ENCODE data around the gene CA5A. TPM values are rescaled to one million over a fixed set of nuclear protein-coding genes. Genes with fewer than 3 reads are reported as not detected.
"Not testable (repeated sequence)": the region's sequence is repeated elsewhere in the genome, so short reads cannot be mapped to it uniquely, and the experiment has no call there.

Gene CA5A
- total and polyA plus RNA-seq, 5 donors: not detected

- intact Hi-C loops (cut with DNase I); H3K4me3 ChIP-seq (ENCODE audit: low read length); DNase-seq; H3K9me3 ChIP-seq (ENCODE audit: control insufficient read depth, low read length); H3K27me3 ChIP-seq (ENCODE audit: control insufficient read depth, insufficient read depth); H3K4me1 ChIP-seq (ENCODE audit: control insufficient read depth, insufficient read depth, low read length); ATAC-seq; H3K27ac ChIP-seq (ENCODE audit: low read length): not testable (repeated sequence)
- WGBS: 95% methylated on average over 17 of the region's 17 CpGs
Observed at GRCh38 chr16:87932475-87933139, 3.7 kb downstream of the CA5A start.

GRCh38 chr16:87931504-87931903 is 4.8 kb downstream of the CA5A start:
- intact Hi-C loops (cut with DNase I): no loop called here
- WGBS: 46% methylated on average over 17 of the region's 17 CpGs

GRCh38 chr16:87930456-87930855 is 5.9 kb downstream of the CA5A start:
- DNase-seq: no peak
- no peak overlapping the region for H3K4me3 ChIP-seq (ENCODE audit: low read length)
- no peak for ATAC-seq

More at GRCh38 chr16:87931504-87931903, 4.8 kb downstream of the CA5A start:
- ATAC-seq (peak in 1 of 2 donors; percentile 46), DNase-seq (no peak)
- no peaks in the 10 kb centered on the region for H3K27me3 ChIP-seq (ENCODE audit: control insufficient read depth, insufficient read depth)
- H3K4me1 ChIP-seq (ENCODE audit: control insufficient read depth, insufficient read depth, low read length): no peaks in the 10 kb centered on the region
- no peak overlapping the region for H3K4me3 ChIP-seq (ENCODE audit: low read length)
- H3K27ac ChIP-seq (ENCODE audit: low read length): no peak overlapping the region
- no peaks in the 10 kb centered on the region for H3K9me3 ChIP-seq (ENCODE audit: control insufficient read depth, low read length)

GRCh38 chr16:87929986-87930385 is 6.3 kb downstream of the CA5A start:
- Histone ChIP-seq H3K27ac (ENCODE audit: low read length) (no peak overlapping the region), H3K27me3 (ENCODE audit: control insufficient read depth, insufficient read depth) (no peaks in the 10 kb centered on the region), H3K9me3 (ENCODE audit: control insufficient read depth, low read length) (no peaks in the 10 kb centered on the region), H3K4me3 (ENCODE audit: low read length) (no peak overlapping the region), H3K4me1 (ENCODE audit: control insufficient read depth, insufficient read depth, low read length) (no peaks in the 10 kb centered on the region)
- ATAC-seq: no peak
- intact Hi-C loops (cut with DNase I): no loop called here
- DNase-seq: no peak
- WGBS: 71% methylated on average over 7 of the region's 7 CpGs

More at GRCh38 chr16:87930456-87930855, 5.9 kb downstream of the CA5A start:
- no peaks in the 10 kb centered on the region for H3K27me3 ChIP-seq (ENCODE audit: control insufficient read depth, insufficient read depth)
- H3K9me3 ChIP-seq (ENCODE audit: control insufficient read depth, low read length): no peaks in the 10 kb centered on the region
- H3K27ac ChIP-seq (ENCODE audit: low read length): no peak overlapping the region
- intact Hi-C loops (cut with DNase I): no loop called here
- no peaks in the 10 kb centered on the region for H3K4me1 ChIP-seq (ENCODE audit: control insufficient read depth, insufficient read depth, low read length)
- WGBS: 58% methylated on average over 11 of the region's 11 CpGs

GRCh38 chr16:87927195-87927562 is 9.2 kb downstream of the CA5A start:
- Histone ChIP-seq H3K4me3 (ENCODE audit: low read length) (no peak overlapping the region), H3K4me1 (ENCODE audit: control insufficient read depth, insufficient read depth, low read length) (no peaks in the 10 kb centered on the region), H3K27ac (ENCODE audit: low read length) (no peak overlapping the region), H3K9me3 (ENCODE audit: control insufficient read depth, low read length) (no peaks in the 10 kb centered on the region), H3K27me3 (ENCODE audit: control insufficient read depth, insufficient read depth) (no peaks in the 10 kb centered on the region)
- DNase-seq (no peak), ATAC-seq (no peak)
- intact Hi-C loops (cut with DNase I): no loop called here
- 37% methylated on average over 4 of the region's 4 CpGs for WGBS

GRCh38 chr16:87926246-87927194 is 9.8 kb downstream of the CA5A start:
- H3K4me3 ChIP-seq (ENCODE audit: low read length): no peak overlapping the region
- no peaks in the 10 kb centered on the region for H3K4me1 ChIP-seq (ENCODE audit: control insufficient read depth, insufficient read depth, low read length)
- intact Hi-C loops (cut with DNase I): no loop called here
- no peak for DNase-seq
- H3K27ac ChIP-seq (ENCODE audit: low read length): no peak overlapping the region
- no peaks in the 10 kb centered on the region for H3K9me3 ChIP-seq (ENCODE audit: control insufficient read depth, low read length)
- no peak for ATAC-seq
- no peaks in the 10 kb centered on the region for H3K27me3 ChIP-seq (ENCODE audit: control insufficient read depth, insufficient read depth)
- 70% methylated on average over 44 of the region's 44 CpGs for WGBS

GRCh38 chr16:87924811-87925670 is 11.3 kb downstream of the CA5A start:
- no peaks in the 10 kb centered on the region for H3K9me3 ChIP-seq (ENCODE audit: control insufficient read depth, low read length)
- intact Hi-C loops (cut with DNase I): no loop called here
- no peaks in the 10 kb centered on the region for H3K27me3 ChIP-seq (ENCODE audit: control insufficient read depth, insufficient read depth)
- WGBS: 76% methylated on average over 26 of the region's 26 CpGs
- ATAC-seq (no peak), DNase-seq (no peak)
- no peak overlapping the region for H3K27ac ChIP-seq (ENCODE audit: low read length)
- no peaks in the 10 kb centered on the region for H3K4me1 ChIP-seq (ENCODE audit: control insufficient read depth, insufficient read depth, low read length)
- H3K4me3 ChIP-seq (ENCODE audit: low read length): no peak overlapping the region

- WGBS: 73% methylated on average over 27 of the region's 27 CpGs
- no peak for ATAC-seq
Observed at GRCh38 chr16:87924041-87924810, 12.1 kb downstream of the CA5A start.

GRCh38 chr16:87922250-87922871 is 14.0 kb downstream of the CA5A start:
- Histone ChIP-seq H3K27ac (ENCODE audit: low read length) (no peak overlapping the region), H3K4me1 (ENCODE audit: control insufficient read depth, insufficient read depth, low read length) (peaks cover 4% of the 10 kb centered on the region), H3K27me3 (ENCODE audit: control insufficient read depth, insufficient read depth) (no peaks in the 10 kb centered on the region), H3K9me3 (ENCODE audit: control insufficient read depth, low read length) (no peaks in the 10 kb centered on the region), H3K4me3 (ENCODE audit: low read length) (no peak overlapping the region)
- 57% methylated on average over 14 of the region's 14 CpGs for WGBS
- intact Hi-C loops (cut with DNase I): no loop called here
- ATAC-seq: peak in 1 of 2 donors; percentile 8
- peak in 1 of 3 donors; percentile 73 for DNase-seq

More at GRCh38 chr16:87924041-87924810, 12.1 kb downstream of the CA5A start:
- intact Hi-C loops (cut with DNase I): no loop called here
- Histone ChIP-seq H3K27me3 (ENCODE audit: control insufficient read depth, insufficient read depth) (no peaks in the 10 kb centered on the region), H3K4me1 (ENCODE audit: control insufficient read depth, insufficient read depth, low read length) (no peaks in the 10 kb centered on the region), H3K9me3 (ENCODE audit: control insufficient read depth, low read length) (no peaks in the 10 kb centered on the region), H3K27ac (ENCODE audit: low read length) (no peak overlapping the region), H3K4me3 (ENCODE audit: low read length) (no peak overlapping the region)
- DNase-seq: no peak

GRCh38 chr16:87921236-87921773 is 15.0 kb downstream of the CA5A start:
- H3K4me1 ChIP-seq (ENCODE audit: control insufficient read depth, insufficient read depth, low read length): peaks cover 4% of the 10 kb centered on the region
- DNase-seq: no peak
- H3K27ac ChIP-seq (ENCODE audit: low read length): no peak overlapping the region
- no peak overlapping the region for H3K4me3 ChIP-seq (ENCODE audit: low read length)
- H3K9me3 ChIP-seq (ENCODE audit: control insufficient read depth, low read length): no peaks in the 10 kb centered on the region
- intact Hi-C loops (cut with DNase I): no loop called here
- H3K27me3 ChIP-seq (ENCODE audit: control insufficient read depth, insufficient read depth): no peaks in the 10 kb centered on the region
- no peak for ATAC-seq
- 67% methylated on average over 13 of the region's 13 CpGs for WGBS

Measured in right cardiac atrium (tissue), 5 donors.